ENCODE measurements around the gene MPDU1.

Gene MPDU1

DNA sequence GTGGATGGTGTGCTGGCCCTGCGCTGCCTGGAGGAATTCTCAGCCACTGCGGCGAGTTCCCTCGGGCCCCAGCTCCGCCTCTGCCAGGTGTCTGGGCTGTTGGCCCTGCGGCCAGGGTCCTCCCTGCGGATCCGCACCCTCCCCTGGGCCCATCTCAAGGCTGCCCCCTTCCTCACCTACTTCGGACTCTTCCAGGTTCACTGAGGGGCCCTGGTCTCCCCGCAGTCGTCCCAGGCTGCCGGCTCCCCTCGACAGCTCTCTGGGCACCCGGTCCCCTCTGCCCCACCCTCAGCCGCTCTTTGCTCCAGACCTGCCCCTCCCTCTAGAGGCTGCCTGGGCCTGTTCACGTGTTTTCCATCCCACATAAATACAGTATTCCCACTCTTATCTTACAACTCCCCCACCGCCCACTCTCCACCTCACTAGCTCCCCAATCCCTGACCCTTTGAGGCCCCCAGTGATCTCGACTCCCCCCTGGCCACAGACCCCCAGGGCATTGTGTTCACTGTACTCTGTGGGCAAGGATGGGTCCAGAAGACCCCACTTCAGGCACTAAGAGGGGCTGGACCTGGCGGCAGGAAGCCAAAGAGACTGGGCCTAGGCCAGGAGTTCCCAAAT, 26.4 kb upstream of the MPDU1 start:
- DNase-seq (ENCODE audit: insufficient read length, low spot score) (no peak), FAIRE-seq (no peak)
- TF ChIP-seq POLR2A (IDR thresholded peaks at IDR 0.05; ENCODE audit: low read depth, low read length), result no peak

DNA sequence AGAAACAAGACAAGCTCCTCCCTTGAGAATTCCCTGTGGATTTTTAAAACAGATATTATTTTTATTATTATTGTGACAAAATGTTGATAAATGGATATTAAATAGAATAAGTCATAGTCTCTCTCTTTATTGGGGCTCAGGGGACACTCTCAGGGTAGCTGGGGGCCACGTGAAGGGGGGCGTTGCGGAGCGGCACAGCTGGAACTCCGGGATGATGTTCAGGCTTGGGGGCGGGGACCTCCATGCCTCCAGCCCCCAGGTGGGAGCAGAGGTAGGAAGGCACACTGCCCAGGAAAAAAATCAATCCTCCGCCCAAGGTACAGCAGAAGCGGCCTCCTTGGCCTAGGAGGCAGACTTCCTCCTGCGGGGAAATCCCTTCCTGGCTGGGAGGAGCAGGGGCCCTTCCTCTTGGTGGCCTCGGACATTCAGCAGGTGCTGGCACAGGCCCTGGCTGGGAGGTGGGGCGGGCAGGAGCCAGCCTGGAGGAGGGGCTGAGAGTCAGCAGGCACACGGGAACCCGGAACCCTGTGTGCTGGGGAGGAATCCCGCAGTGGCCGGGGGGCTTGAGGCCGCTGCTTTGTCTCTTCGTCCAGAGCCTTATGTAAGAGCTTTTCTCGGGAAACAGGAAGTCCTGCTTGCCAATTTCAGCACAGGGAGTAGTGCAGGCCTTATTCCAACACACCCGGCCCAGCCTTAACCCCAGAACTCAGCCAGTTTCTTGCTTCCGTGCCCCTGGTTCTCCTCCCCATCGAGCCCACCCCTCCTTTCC, 25.7 kb upstream of the MPDU1 start:
- DNase-seq (ENCODE audit: insufficient read length, low spot score) (peak; percentile 71), FAIRE-seq (no peak)
- TF ChIP-seq POLR2A (IDR thresholded peaks at IDR 0.05; ENCODE audit: low read depth, low read length), result no peak

DNA sequence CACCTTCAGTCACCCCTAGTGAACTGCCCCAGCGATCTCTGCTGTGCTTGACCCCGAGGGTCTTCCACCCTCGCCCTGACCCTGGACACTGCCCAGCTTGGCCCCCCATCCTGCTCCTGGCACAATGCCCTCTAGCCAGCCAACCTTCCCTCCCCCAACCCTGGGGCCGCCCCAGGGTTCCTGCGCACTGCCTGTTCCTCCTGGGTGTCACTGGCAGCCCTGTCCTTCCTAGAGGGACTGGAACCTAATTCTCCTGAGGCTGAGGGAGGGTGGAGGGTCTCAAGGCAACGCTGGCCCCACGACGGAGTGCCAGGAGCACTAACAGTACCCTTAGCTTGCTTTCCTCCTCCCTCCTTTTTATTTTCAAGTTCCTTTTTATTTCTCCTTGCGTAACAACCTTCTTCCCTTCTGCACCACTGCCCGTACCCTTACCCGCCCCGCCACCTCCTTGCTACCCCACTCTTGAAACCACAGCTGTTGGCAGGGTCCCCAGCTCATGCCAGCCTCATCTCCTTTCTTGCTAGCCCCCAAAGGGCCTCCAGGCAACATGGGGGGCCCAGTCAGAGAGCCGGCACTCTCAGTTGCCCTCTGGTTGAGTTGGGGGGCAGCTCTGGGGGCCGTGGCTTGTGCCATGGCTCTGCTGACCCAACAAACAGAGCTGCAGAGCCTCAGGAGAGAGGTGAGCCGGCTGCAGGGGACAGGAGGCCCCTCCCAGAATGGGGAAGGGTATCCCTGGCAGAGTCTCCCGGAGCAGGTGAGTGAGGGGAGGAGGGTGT, 24.9 kb upstream of the MPDU1 start, which contains the start of gene TNFSF13:
Gene TNFSF13 (plus strand): TSS at position 207 of the 776 bp plus-strand sequence. CDS start 290 bp downstream, at position 497.
- DNase-seq (ENCODE audit: insufficient read length, low spot score), result no peak
- no peak for TF ChIP-seq POLR2A (IDR thresholded peaks at IDR 0.05; ENCODE audit: low read depth, low read length)
- FAIRE-seq, result no peak

DNA sequence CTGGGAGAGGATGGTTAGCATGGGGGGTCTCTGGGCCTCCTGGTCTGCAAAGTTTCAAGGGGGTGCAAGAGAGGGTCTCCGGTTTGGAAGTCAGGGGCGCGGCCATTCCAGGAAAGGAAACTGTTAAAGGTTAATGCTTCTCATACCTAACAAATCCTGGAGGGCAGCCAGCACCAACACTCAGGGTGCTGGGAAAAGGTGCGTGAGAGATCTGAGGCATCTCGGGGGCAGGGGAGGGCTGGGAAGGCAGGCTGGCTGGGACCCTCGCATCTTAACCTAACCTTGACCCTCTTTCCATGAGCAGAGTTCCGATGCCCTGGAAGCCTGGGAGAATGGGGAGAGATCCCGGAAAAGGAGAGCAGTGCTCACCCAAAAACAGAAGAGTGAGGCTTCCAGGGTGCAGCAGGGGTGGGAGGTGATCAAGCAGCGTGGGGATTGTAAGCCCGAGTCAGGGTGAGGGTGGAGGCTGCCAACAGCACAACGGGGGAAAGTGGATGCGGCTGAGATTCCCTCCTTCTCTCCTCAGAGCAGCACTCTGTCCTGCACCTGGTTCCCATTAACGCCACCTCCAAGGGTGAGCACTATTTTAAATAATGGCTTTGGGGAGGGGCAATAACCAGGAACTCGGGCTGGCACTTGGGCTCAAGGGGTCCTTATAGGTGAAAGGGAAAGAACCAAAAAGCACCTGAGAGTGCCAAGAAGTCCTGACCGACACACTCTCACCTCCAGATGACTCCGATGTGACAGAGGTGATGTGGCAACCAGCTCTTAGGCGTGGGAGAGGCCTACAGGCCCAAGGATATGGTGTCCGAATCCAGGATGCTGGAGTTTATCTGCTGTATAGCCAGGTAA, 24.1 kb upstream of the MPDU1 start:
- 0 out of 2 replicates have a peak, but pooled peaks have one; percentile 3 for TF ChIP-seq POLR2A (IDR thresholded peaks at IDR 0.05; ENCODE audit: low read depth, low read length)
- no peak for DNase-seq (ENCODE audit: insufficient read length, low spot score)
- no peak for FAIRE-seq

DNA sequence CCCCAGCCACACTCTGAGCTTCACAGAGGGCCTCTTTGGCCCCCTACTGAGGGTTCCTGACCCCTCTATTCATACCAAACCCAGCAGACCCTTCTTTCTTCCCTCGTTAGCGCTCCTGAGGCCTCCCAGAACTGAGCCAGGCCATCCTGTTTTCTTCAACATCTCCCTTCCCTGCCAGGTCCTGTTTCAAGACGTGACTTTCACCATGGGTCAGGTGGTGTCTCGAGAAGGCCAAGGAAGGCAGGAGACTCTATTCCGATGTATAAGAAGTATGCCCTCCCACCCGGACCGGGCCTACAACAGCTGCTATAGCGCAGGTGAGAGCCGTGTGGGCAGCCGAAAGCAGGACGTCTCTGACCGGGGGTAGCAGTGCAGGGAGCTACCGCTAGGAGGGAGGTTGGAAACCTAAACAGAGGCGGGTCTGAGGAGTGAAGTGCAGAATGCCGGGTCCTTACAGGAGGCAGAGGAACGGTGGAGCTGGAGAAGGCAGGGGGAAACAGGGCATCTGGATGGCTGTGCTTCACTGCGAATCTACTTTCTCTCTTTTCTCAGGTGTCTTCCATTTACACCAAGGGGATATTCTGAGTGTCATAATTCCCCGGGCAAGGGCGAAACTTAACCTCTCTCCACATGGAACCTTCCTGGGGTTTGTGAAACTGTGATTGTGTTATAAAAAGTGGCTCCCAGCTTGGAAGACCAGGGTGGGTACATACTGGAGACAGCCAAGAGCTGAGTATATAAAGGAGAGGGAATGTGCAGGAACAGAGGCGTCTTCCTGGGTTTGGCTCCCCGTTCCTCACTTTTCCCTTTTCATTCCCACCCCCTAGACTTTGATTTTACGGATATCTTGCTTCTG, 23.3 kb upstream of the MPDU1 start:
- no peak for DNase-seq (ENCODE audit: insufficient read length, low spot score)
- TF ChIP-seq POLR2A (IDR thresholded peaks at IDR 0.05; ENCODE audit: low read depth, low read length), result no peak
- no peak for FAIRE-seq

DNA sequence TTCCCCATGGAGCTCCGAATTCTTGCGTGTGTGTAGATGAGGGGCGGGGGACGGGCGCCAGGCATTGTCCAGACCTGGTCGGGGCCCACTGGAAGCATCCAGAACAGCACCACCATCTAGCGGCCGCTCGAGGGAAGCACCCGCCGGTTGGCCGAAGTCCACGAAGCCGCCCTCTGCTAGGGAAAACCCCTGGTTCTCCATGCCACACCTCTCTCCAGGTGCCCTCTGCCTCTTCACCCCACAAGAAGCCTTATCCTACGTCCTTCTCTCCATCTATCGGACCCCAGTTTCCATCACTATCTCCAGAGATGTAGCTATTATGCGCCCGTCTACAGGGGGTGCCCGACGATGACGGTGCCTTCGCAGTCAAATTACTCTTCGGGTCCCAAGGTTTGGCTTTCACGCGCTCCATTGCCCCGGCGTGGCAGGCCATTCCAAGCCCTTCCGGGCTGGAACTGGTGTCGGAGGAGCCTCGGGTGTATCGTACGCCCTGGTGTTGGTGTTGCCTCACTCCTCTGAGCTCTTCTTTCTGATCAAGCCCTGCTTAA, 22.6 kb upstream of the MPDU1 start:
- TF ChIP-seq POLR2A (IDR thresholded peaks at IDR 0.05; ENCODE audit: low read depth, low read length), result peak; percentile 7; the same call in 1 of the 2 replicates
- FAIRE-seq, result no peak
- DNase-seq (ENCODE audit: insufficient read length, low spot score), result peak; percentile 90

DNA sequence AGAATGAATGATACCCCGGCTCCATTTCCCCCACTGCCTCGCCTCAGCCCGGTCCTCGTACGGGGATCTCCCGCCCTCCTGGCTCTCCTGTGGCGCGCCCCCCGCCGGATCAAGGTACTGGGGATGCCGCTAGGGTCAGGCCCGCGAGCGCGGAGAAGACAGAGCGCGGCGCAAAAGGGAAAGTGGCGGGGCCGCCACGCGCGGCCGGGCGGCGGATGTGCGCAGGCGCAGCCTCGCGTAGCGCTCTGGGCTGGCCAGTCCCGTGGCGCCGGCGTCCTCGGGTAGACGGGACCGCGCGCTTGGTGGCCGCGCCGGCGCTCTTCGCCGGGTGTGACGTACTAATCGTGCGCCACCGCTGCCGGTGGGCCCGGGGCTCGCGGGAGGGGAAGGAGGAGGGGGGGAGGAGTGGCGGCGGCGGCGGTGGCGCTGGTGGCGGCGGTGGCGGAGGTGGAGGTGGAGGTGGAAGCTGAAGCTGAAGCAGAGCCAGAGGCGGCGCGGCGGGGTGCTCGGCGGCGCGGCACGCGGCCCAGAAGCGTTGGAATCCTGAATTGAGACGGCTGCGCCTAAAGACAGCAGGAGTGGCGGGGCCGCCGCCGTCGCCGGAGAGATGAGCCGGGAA, 22.0 kb upstream of the MPDU1 start, which contains the start of gene SENP3:
Gene SENP3 (plus strand): TSS at position 331 of the 619 bp plus-strand sequence. CDS start 1,158 bp downstream, outside the sequence.
- FAIRE-seq, result no peak
- peak; percentile 94 for DNase-seq (ENCODE audit: insufficient read length, low spot score)
- peak; percentile 57; the same call in 1 of the 2 replicates for TF ChIP-seq POLR2A (IDR thresholded peaks at IDR 0.05; ENCODE audit: low read depth, low read length)

DNA sequence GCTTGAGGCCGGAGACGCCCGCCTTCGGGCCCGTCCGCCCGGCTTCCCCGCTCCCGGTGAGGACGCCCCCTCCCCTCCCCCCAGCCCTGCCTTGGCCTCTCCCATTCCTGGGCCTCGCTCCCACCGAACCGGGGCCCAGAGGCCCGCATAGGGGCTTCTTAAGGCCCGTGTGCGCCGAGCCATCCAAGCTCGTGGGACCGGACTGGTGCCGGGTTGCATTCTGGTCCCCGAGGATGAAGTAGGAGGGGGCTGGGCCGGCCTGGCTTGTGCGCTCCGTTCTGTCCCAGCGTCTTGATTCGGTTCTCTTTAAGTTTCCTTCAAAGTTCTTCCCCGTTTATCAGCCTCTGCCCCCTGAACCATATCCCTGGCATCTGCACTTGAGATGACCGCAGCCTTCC, 21.4 kb upstream of the MPDU1 start:
- FAIRE-seq, result no peak

DNA sequence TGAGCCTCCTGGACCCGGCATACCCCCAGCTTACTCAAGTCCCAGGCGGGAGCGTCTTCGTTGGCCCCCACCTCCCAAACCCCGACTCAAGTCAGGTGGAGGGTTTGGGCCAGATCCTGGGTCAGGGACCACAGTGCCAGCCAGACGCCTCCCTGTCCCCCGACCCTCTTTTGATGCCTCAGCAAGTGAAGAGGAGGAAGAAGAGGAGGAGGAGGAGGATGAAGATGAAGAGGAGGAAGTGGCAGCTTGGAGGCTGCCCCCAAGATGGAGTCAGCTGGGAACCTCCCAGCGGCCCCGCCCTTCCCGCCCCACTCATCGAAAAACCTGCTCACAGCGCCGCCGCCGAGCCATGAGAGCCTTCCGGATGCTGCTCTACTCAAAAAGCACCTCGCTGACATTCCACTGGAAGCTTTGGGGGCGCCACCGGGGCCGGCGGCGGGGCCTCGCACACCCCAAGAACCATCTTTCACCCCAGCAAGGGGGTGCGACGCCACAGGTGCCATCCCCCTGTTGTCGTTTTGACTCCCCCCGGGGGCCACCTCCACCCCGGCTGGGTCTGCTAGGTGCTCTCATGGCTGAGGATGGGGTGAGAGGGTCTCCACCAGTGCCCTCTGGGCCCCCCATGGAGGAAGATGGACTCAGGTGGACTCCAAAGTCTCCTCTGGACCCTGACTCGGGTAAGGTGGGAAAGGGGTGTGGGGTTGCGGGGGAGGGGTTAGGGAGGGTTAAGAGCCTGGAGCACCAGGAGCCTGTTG, 20.4 kb upstream of the MPDU1 start:
- DNase-seq (ENCODE audit: insufficient read length, low spot score), result no peak
- no peak for FAIRE-seq
- no peak for TF ChIP-seq POLR2A (IDR thresholded peaks at IDR 0.05; ENCODE audit: low read depth, low read length)

More for the DNA sequence above, 21.4 kb upstream of the MPDU1 start:
- no peak for DNase-seq (ENCODE audit: insufficient read length, low spot score)
- TF ChIP-seq POLR2A (IDR thresholded peaks at IDR 0.05; ENCODE audit: low read depth, low read length), result no peak

DNA sequence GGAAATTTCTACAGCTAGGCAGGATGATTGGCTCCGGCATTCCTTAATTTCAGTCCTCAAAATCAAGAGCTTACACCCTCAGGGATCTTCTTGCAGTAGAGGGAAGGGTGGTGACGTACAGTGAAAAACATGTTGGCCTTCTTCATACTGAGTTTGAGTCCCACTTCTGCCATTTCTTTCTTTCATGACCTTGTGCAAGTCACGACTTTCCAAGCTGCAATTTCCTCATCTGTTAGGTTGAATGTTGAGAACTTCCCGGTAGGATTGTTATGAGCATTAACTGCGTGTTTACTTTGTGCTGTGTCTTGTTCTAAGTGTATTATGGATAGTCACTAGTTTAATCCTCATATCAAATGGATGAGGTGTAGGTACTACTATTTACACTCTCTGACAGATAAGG, 14.1 kb upstream of the MPDU1 start:
- FAIRE-seq (no peak), DNase-seq (ENCODE audit: insufficient read length, low spot score) (no peak)
- no peak for TF ChIP-seq POLR2A (IDR thresholded peaks at IDR 0.05; ENCODE audit: low read depth, low read length)

DNA sequence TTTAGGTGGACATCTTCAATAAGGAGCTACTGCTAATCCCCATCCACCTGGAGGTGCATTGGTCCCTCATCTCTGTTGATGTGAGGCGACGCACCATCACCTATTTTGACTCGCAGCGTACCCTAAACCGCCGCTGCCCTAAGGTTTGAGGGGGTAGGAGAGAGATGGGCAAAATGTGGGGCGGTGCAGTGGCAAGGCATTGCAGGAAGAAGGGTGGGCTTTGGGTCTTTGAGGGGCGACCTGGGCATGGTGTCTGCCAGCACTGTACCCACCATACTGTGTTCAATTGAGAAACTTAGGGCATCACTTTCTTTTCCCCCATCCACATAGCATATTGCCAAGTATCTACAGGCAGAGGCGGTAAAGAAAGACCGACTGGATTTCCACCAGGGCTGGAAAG, 13.3 kb upstream of the MPDU1 start:
- DNase-seq (ENCODE audit: insufficient read length, low spot score) (no peak), FAIRE-seq (no peak)
- no peak for TF ChIP-seq POLR2A (IDR thresholded peaks at IDR 0.05; ENCODE audit: low read depth, low read length)
